Measurements from ENCODE around the gene CACNA1C. TPM values are rescaled to one million over a fixed set of nuclear protein-coding genes. Genes with fewer than 3 reads are reported as not detected.

The CACNA1C gene
- total and polyA plus RNA-seq, 4 donors, result 4.3 to 114 (median 46.3) TPM

DNA sequence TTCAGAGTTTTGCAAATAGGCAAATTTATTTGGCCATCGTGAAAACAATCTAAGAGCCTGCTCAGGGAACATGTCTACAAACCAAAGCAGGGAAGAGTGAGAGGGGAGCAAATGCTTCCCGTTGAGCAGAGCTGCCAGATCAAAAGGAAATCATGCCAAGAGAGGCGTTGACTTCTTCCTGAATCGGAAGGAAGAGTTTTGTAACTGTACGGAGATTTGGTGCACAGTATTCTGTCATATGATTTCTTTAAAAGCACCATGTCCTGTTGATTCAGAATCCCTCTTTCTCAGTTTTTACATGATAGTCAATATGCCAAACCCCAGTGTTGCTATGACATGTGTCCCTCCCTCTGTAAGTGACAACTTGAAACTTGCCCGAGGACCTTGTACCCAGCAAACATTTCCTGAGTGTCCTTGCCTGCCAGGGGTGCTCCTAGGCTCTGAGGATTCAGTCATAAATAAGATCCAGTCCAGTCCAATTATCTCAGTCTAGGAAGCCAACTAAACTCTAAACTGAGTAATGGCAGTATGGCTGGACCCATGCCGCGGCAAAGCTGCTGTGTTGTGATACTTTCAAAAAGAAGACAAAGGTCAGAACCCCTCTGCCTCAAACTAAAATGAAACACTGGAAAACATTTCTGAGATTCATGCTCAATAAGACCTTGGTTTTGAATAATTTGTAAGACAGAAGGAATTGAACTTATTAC lies 441.9 kb downstream of the CACNA1C start:
- intact Hi-C loops (cut with DNase I), result no loop called here
- H3K36me3 ChIP-seq (ENCODE audit: control insufficient read depth in 1 of 2, insufficient read depth in 2 of 2, low read length in 1 of 2), result no peaks in the 10 kb centered on the region
- ATAC-seq (ENCODE audit: low FRiP score) (peak; percentile 60), DNase-seq (no peak)
- peaks cover 0 to 3% of the 10 kb centered on the region in 2 donors for H3K4me1 ChIP-seq (ENCODE audit: control insufficient read depth in 1 of 2, insufficient read depth in 2 of 2, low read length in 2 of 2)
- WGBS, 2 donors, result 30 to 35% methylated on average over 8 of the region's 8 CpGs
- H3K27ac ChIP-seq (ENCODE audit: low read depth in 1 of 2, low read length in 2 of 2), result no peak overlapping the region
- no peaks in the 10 kb centered on the region for H3K9me3 ChIP-seq (ENCODE audit: control insufficient read depth, low read length)
- no peak overlapping the region for H3K4me3 ChIP-seq (ENCODE audit: low read length in 2 of 2)
- H3K27me3 ChIP-seq (ENCODE audit: control insufficient read depth in 1 of 2, insufficient read depth in 2 of 2, low read length in 1 of 2), result no peaks in the 10 kb centered on the region

DNA sequence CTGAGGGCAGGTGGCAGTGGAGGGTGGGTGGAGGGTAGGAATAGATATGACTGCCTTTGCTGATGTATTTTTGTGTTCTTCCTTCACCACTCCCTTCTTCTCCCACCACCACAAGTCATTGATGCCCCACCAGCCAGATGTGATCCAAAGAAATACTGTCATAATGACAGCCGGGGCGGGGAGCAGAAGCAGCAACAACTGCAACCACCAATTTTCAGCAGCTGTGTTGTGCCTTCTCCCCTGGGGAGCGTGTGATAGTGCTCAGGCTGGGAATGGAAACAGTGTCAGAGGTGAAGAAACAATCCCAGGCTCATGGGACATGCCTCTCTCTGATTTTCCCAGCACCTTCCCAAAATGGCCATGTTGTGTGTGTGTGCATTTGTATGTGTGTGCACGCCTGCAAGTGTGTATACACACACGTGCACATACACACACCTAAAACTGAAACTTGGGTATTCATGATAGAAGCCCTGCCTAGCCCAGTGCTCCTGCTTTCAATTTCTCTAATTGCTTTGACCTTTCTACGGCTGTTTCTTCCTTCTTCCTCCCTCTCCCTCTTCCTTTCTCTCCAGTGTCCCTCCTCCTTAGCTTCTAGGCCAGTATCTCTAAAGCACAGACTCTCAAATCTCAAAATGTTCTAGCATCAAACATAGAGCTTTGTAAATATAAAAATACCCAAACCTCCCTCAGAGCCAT lies 442.8 kb downstream of the CACNA1C start:
- intact Hi-C loops (cut with DNase I), result no loop called here
- Histone ChIP-seq H3K4me3 (ENCODE audit: low read length in 2 of 2) (no peak overlapping the region), H3K4me1 (ENCODE audit: control insufficient read depth in 1 of 2, insufficient read depth in 2 of 2, low read length in 2 of 2) (no peaks in the 10 kb centered on the region), H3K9me3 (ENCODE audit: control insufficient read depth, low read length) (no peaks in the 10 kb centered on the region), H3K27me3 (ENCODE audit: control insufficient read depth in 1 of 2, insufficient read depth in 2 of 2, low read length in 1 of 2) (no peaks in the 10 kb centered on the region), H3K27ac (ENCODE audit: low read depth in 1 of 2, low read length in 2 of 2) (no peak overlapping the region), H3K36me3 (ENCODE audit: control insufficient read depth in 1 of 2, insufficient read depth in 2 of 2, low read length in 1 of 2) (peaks cover 0 to 2% of the 10 kb centered on the region in 2 donors)
- 91 to 92% methylated on average over 6 of the region's 6 CpGs for whole genome bisulfite sequencing, 2 donors
- no peak for ATAC-seq (ENCODE audit: low FRiP score)
- no peak for DNase-seq

DNA sequence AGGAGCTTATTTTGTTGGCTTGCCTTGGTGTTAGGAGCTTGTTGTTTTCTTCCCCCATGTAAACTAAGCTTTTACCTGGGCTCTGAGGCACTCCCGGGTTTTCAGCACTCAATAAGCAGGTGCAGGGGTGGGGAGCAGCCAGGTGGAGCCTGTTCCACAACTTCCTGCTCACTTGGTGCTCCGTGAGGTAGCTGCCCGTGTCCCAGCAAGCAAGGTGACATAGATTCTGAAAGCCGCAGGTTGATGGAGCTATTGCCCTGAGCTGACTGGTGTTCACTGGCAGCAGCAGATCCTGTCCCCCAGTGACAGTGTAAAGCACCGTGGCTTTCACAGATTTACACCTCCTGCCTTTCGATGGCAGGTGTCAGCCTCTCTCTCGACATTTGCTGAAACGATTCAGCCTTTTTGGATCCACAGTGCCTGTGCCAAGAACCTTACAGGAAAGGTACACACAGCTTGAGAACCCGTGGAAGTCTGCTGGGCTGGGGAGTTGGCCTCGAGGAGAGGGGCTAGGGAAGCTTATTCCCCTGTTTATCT lies 446.2 kb downstream of the CACNA1C start:
- ATAC-seq (ENCODE audit: low FRiP score) (no peak), DNase-seq (no peak)
- no peak overlapping the region for H3K4me3 ChIP-seq (ENCODE audit: low read length in 2 of 2)
- intact Hi-C loops (cut with DNase I), result no loop called here
- H3K36me3 ChIP-seq (ENCODE audit: control insufficient read depth in 1 of 2, insufficient read depth in 2 of 2, low read length in 1 of 2), result peaks cover 0 to 4% of the 10 kb centered on the region in 2 donors
- H3K27me3 ChIP-seq (ENCODE audit: control insufficient read depth in 1 of 2, insufficient read depth in 2 of 2, low read length in 1 of 2), result no peaks in the 10 kb centered on the region
- 83 to 84% methylated on average over 10 of the region's 10 CpGs for WGBS, 2 donors
- no peak overlapping the region for H3K27ac ChIP-seq (ENCODE audit: low read depth in 1 of 2, low read length in 2 of 2)
- no peaks in the 10 kb centered on the region for H3K9me3 ChIP-seq (ENCODE audit: control insufficient read depth, low read length)
- no peaks in the 10 kb centered on the region for H3K4me1 ChIP-seq (ENCODE audit: control insufficient read depth in 1 of 2, insufficient read depth in 2 of 2, low read length in 2 of 2)

DNA sequence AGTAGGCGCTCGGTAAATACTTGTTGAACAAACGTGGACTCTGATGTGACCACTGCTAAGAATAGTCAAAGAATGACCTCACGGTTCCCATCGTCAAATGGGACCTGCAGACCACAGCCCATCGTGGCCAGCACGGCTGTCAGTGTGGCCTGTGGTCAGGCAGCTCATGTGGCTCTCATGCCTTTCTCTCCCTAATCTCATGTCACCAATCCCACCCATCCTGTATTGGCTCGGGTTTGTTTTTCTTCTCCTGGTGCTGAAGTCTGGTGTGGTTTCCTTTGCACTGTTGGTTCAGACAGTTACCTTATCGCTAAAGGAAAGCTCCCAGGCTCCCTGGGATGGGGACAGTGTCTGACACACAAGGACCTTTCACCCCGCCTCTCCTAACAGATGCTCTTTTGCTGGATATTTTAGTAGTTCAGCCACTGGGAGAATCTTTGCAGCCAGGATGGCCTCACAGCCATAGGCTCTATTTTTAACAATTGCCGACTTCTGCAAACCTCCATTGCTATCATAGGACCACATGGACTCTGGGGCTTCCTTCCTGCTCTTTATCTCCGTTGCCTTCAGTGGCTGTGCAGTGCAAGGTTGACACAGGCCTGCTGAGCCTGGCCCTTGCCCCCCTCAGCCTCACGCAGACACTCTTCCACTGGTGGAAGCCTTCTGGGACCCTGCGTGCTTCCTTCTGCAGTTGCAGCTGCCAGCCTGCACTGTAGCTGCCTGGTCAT lies 448.8 kb downstream of the CACNA1C start:
- intact Hi-C loops (cut with DNase I), result no loop called here
- DNase-seq (no peak), ATAC-seq (ENCODE audit: low FRiP score) (peak; percentile 31)
- Histone ChIP-seq H3K4me3 (ENCODE audit: low read length in 2 of 2) (no peak overlapping the region), H3K27me3 (ENCODE audit: control insufficient read depth in 1 of 2, insufficient read depth in 2 of 2, low read length in 1 of 2) (no peaks in the 10 kb centered on the region), H3K4me1 (ENCODE audit: control insufficient read depth in 1 of 2, insufficient read depth in 2 of 2, low read length in 2 of 2) (no peaks in the 10 kb centered on the region), H3K27ac (ENCODE audit: low read depth in 1 of 2, low read length in 2 of 2) (no peak overlapping the region), H3K9me3 (ENCODE audit: control insufficient read depth, low read length) (no peaks in the 10 kb centered on the region), H3K36me3 (ENCODE audit: control insufficient read depth in 1 of 2, insufficient read depth in 2 of 2, low read length in 1 of 2) (peaks cover 0 to 4% of the 10 kb centered on the region in 2 donors)
- WGBS, 2 donors, result 45 to 64% methylated on average over 14 of the region's 14 CpGs

DNA sequence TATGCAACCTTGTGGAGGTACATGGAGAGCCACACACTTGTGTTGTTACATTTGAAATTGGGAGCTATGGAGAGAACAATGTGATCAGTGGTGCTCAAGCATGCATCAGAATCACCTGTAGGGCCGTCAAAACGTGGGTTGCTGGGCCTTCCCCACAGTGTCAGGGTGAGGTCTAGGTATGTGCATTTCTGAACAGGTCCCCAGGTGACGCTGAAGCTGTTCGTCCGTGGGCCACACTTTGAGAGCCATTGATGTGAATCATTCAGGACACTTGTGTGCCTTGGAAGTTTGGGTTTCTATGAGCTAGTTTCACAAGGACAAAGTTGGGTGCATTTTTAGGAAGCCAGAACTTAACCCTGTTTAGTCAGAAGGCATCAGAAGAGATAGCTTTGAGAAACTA lies 450.2 kb downstream of the CACNA1C start:
- Histone ChIP-seq H3K36me3 (ENCODE audit: control insufficient read depth in 1 of 2, insufficient read depth in 2 of 2, low read length in 1 of 2) (peaks cover 0 to 4% of the 10 kb centered on the region in 2 donors), H3K27ac (ENCODE audit: low read depth in 1 of 2, low read length in 2 of 2) (no peak overlapping the region), H3K4me3 (ENCODE audit: low read length in 2 of 2) (no peak overlapping the region), H3K9me3 (ENCODE audit: control insufficient read depth, low read length) (no peaks in the 10 kb centered on the region), H3K4me1 (ENCODE audit: control insufficient read depth in 1 of 2, insufficient read depth in 2 of 2, low read length in 2 of 2) (no peaks in the 10 kb centered on the region), H3K27me3 (ENCODE audit: control insufficient read depth in 1 of 2, insufficient read depth in 2 of 2, low read length in 1 of 2) (no peaks in the 10 kb centered on the region)
- DNase-seq (no peak), ATAC-seq (ENCODE audit: low FRiP score) (no peak)
- 91 to 94% methylated on average over 5 of the region's 5 CpGs for WGBS, 2 donors
- intact Hi-C loops (cut with DNase I), result no loop called here

DNA sequence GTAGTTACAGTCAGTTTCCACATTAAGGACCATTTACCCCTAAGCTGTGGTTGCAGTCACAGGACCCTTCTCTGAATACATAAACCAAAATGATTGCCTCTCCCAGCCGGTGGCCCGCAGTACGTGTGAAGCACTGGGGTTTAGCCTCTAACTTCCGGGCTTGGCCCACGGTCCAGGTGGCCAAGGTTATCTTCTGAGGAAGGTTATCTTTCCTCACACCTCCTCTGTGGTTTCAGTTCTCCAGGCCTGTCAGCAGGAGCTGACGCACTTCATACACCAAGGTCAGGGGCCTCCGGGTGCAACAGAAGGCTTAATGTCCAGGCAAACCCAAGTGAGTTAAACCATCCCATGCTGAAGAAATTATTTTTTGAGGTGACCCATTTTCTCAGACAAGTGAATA lies 451.0 kb downstream of the CACNA1C start:
- Histone ChIP-seq H3K27me3 (ENCODE audit: control insufficient read depth in 1 of 2, insufficient read depth in 2 of 2, low read length in 1 of 2) (no peaks in the 10 kb centered on the region), H3K36me3 (ENCODE audit: control insufficient read depth in 1 of 2, insufficient read depth in 2 of 2, low read length in 1 of 2) (peaks cover 0 to 4% of the 10 kb centered on the region in 2 donors), H3K4me1 (ENCODE audit: control insufficient read depth in 1 of 2, insufficient read depth in 2 of 2, low read length in 2 of 2) (no peaks in the 10 kb centered on the region), H3K9me3 (ENCODE audit: control insufficient read depth, low read length) (no peaks in the 10 kb centered on the region), H3K4me3 (ENCODE audit: low read length in 2 of 2) (no peak overlapping the region), H3K27ac (ENCODE audit: low read depth in 1 of 2, low read length in 2 of 2) (no peak overlapping the region)
- 89 to 92% methylated on average over 7 of the region's 7 CpGs for WGBS, 2 donors
- ATAC-seq (ENCODE audit: low FRiP score), result no peak
- intact Hi-C loops (cut with DNase I), result no loop called here
- DNase-seq, result no peak

DNA sequence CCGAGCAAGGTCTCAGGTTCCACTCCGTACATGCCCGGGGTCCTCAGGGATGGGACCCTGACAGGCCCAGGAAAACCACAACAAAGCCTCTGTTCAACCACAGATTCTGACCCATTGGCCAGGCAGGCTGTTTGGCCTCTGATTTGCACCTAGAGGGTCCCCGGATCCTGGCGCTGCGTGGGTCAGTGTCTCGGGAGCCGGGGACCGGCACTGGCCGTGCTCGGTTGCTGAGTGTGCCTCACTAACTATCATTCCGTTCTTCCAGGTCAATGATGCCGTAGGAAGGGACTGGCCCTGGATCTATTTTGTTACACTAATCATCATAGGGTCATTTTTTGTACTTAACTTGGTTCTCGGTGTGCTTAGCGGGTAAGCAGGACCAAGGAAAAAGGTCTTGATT lies 451.8 kb downstream of the CACNA1C start:
- no peak overlapping the region for H3K4me3 ChIP-seq (ENCODE audit: low read length in 2 of 2)
- no peaks in the 10 kb centered on the region for H3K4me1 ChIP-seq (ENCODE audit: control insufficient read depth in 1 of 2, insufficient read depth in 2 of 2, low read length in 2 of 2)
- H3K9me3 ChIP-seq (ENCODE audit: control insufficient read depth, low read length), result no peaks in the 10 kb centered on the region
- peaks cover 0 to 5% of the 10 kb centered on the region in 2 donors for H3K36me3 ChIP-seq (ENCODE audit: control insufficient read depth in 1 of 2, insufficient read depth in 2 of 2, low read length in 1 of 2)
- no peaks in the 10 kb centered on the region for H3K27me3 ChIP-seq (ENCODE audit: control insufficient read depth in 1 of 2, insufficient read depth in 2 of 2, low read length in 1 of 2)
- no peak overlapping the region for H3K27ac ChIP-seq (ENCODE audit: low read depth in 1 of 2, low read length in 2 of 2)
- no peak for DNase-seq
- no peak for ATAC-seq (ENCODE audit: low FRiP score)
- intact Hi-C loops (cut with DNase I), result no loop called here
- WGBS, 2 donors, result 96 to 97% methylated on average over 15 of the region's 15 CpGs

DNA sequence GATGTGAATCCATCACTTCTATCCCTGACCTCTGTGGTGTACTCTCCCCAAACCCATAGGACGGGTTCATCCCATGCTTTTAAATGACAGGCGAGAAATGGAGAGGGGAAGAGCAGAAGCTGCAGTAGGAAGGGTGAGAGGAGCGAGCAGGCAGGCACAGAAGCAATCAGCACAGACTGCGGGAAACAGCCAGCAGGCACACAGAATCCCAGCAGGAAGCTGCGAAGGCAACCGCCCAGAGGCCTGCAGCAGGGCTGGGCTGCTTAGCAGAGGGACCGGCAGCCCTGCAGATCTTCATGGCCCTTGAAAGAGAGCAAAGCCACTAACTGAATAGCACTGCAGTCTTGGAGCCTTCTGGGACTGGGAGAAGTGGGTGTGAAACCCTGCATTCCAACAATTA lies 455.0 kb downstream of the CACNA1C start:
- H3K4me1 ChIP-seq (ENCODE audit: control insufficient read depth in 1 of 2, insufficient read depth in 2 of 2, low read length in 2 of 2), result no peaks in the 10 kb centered on the region
- H3K27me3 ChIP-seq (ENCODE audit: control insufficient read depth in 1 of 2, insufficient read depth in 2 of 2, low read length in 1 of 2), result no peaks in the 10 kb centered on the region
- DNase-seq (no peak), ATAC-seq (ENCODE audit: low FRiP score) (no peak)
- intact Hi-C loops (cut with DNase I), result no loop called here
- H3K9me3 ChIP-seq (ENCODE audit: control insufficient read depth, low read length), result no peaks in the 10 kb centered on the region
- no peak overlapping the region for H3K4me3 ChIP-seq (ENCODE audit: low read length in 2 of 2)
- H3K36me3 ChIP-seq (ENCODE audit: control insufficient read depth in 1 of 2, insufficient read depth in 2 of 2, low read length in 1 of 2), result peaks cover 0 to 3% of the 10 kb centered on the region in 2 donors
- no peak overlapping the region for H3K27ac ChIP-seq (ENCODE audit: low read depth in 1 of 2, low read length in 2 of 2)
- WGBS, 2 donors, result 85 to 87% methylated on average over 7 of the region's 7 CpGs
